Right ventricle myocardium inferior (tissue), 1 donor: ENCODE data around the gene DHRS13. TPM values are rescaled to one million over a fixed set of nuclear protein-coding genes. Genes with fewer than 3 reads are reported as not detected.
"Not testable (repeated sequence)": the region's sequence is repeated elsewhere in the genome, so short reads cannot be mapped to it uniquely, and the experiment has no call there.

ENCODE experiments used
- ATAC-seq: fragments of 200-7000 bp; cut with Tn5 transposase; one replicate; pipeline ENCODE4 v1.9.1; 2020; ENCODE audit warnings: mild to moderate bottlenecking, moderate library complexity
- DNase-seq: peaks from one replicate; pipeline ENCODE4 v3.0.0; 2021; ENCODE audit errors: missing footprints
- intact Hi-C: fragments of 100-400 bp; cut with DNase I; formaldehyde crosslinking; loops from one replicate; pipeline ENCODE4 v1.11.0; 2022
- total RNA-seq: library from RNA; stranded (reverse); fragmentation: NEBNext Ultra II Directional; extraction: Animal tissue kit (Norgen Biotek cat#: 25700); gene quantifications from one replicate; pipeline ENCODE4 v1.2.1, GENCODE V29; 2021
- donor health status: DM: no; HTN: yes; CAD: no; lungs with severe emphysema.

Gene DHRS13
- total RNA-seq, 1 donor from 2014 or later, result 3.0 TPM

- DNase-seq (no peak), ATAC-seq (peak; percentile 51)
- intact Hi-C loops, result no loop called here
These were observed 5.8 kb upstream of the DHRS13 start for GRCh38 chr17:28908640-28909167.

GRCh38 chr17:28907709-28908475, 5.0 kb upstream of the DHRS13 start:
- ATAC-seq (peak; percentile 17), DNase-seq (no peak)
- intact Hi-C loops, result no loop called here

GRCh38 chr17:28906706-28907438, 4.0 kb upstream of the DHRS13 start:
- intact Hi-C loops, result no loop called here
- DNase-seq, result no peak
- no peak for ATAC-seq

GRCh38 chr17:28906276-28906675, 3.4 kb upstream of the DHRS13 start:
- intact Hi-C loops, result no loop called here
- no peak for DNase-seq
- no peak for ATAC-seq

- ATAC-seq, result no peak
- intact Hi-C loops, result loop anchor here (5.0 kb wide), 1 partner anchor 177 kb away; the partner anchor contains the start of genes NEK8 and TLCD1
- no peak for DNase-seq
These were observed 1.9 kb upstream of the DHRS13 start for GRCh38 chr17:28904800-28905199.

GRCh38 chr17:28903546-28903841, 615 bp upstream of the DHRS13 start:
- not testable (repeated sequence) for ATAC-seq, DNase-seq
- intact Hi-C loops, result loop anchor here (5.0 kb wide), 1 partner anchor 176 kb away; the partner anchor contains the start of genes NEK8 and TLCD1

- peak; percentile 35 for ATAC-seq
- intact Hi-C loops, result loop anchor here (5.0 kb wide), 1 partner anchor 175 kb away; the partner anchor contains the start of genes NEK8 and TLCD1
- DNase-seq, result peak; percentile 76
These were observed 737 bp downstream of the DHRS13 start for GRCh38 chr17:28901866-28902818.

- intact Hi-C loops, result loop anchor here (5.0 kb wide), 1 partner anchor 174 kb away; the partner anchor contains the start of genes NEK8 and TLCD1
- no peak for DNase-seq
- ATAC-seq, result no peak
These were observed 1.7 kb downstream of the DHRS13 start for GRCh38 chr17:28900986-28901726.

GRCh38 chr17:28899212-28899815, 3.6 kb downstream of the DHRS13 start:
- intact Hi-C loops, result loop anchor here (5.0 kb wide), 2 partner anchors 48 to 132 kb away; no protein-coding TSS in a partner anchor
- no peak for DNase-seq
- no peak for ATAC-seq

- intact Hi-C loops, result loop anchor here (5.0 kb wide), 2 partner anchors 49 to 131 kb away; no protein-coding TSS in a partner anchor
- DNase-seq (no peak), ATAC-seq (no peak)
These were observed 4.3 kb downstream of the DHRS13 start for GRCh38 chr17:28898527-28898955.

GRCh38 chr17:28897769-28898526, 4.9 kb downstream of the DHRS13 start:
- intact Hi-C loops, result loop anchor here (2.0 to 5.0 kb wide), 3 partner anchors 43 to 131 kb away; partner anchors contain the start of gene ERAL1
- ATAC-seq, result no peak
- DNase-seq, result no peak

GRCh38 chr17:28896884-28897768, 5.8 kb downstream of the DHRS13 start, which contains the start of gene FLOT2:
TSS of gene FLOT2 (minus strand) at chr17:28897733. CDS start at chr17:28897574, 159 bp downstream.
- intact Hi-C loops, result loop anchor here (1.0 to 5.0 kb wide), 4 partner anchors 37 to 130 kb away; partner anchors contain the start of gene ERAL1
- peak; percentile 86 for DNase-seq
- ATAC-seq, result peak; percentile 83

- ATAC-seq, result no peak
- no peak for DNase-seq
- intact Hi-C loops, result loop anchor here (1.0 to 5.0 kb wide), 4 partner anchors 38 to 129 kb away; partner anchors contain the start of gene ERAL1
These were observed 6.4 kb downstream of the DHRS13 start for GRCh38 chr17:28896491-28896883.

GRCh38 chr17:28895794-28896447, 7.0 kb downstream of the DHRS13 start:
- intact Hi-C loops, result loop anchor here (1.0 to 5.0 kb wide), 4 partner anchors 38 to 129 kb away; partner anchors contain the start of gene ERAL1
- ATAC-seq, result no peak
- DNase-seq, result no peak
